ENCODE data around the gene ITGB2. TPM values are rescaled to one million over a fixed set of nuclear protein-coding genes. Genes with fewer than 3 reads are reported as not detected.

ITGB2 gene
- total and polyA plus RNA-seq, 5 donors: 11.9 to 46.5 (median 27.1) TPM

- intact Hi-C loops (cut with DNase I): no loop called here
- Histone ChIP-seq H3K9me3 (ENCODE audit: control insufficient read depth, low read length) (no peaks in the 10 kb centered on the region), H3K27ac (ENCODE audit: low read length) (no peak overlapping the region), H3K4me1 (ENCODE audit: control insufficient read depth, insufficient read depth, low read length) (no peaks in the 10 kb centered on the region), H3K27me3 (ENCODE audit: control insufficient read depth, insufficient read depth) (no peaks in the 10 kb centered on the region), H3K4me3 (ENCODE audit: low read length) (no peak overlapping the region)
- DNase-seq (peak in 2 of 3 donors; percentile 5 to 32), ATAC-seq (no peak)
- 81% methylated on average over 28 of the region's 28 CpGs for WGBS
Observed at GRCh38 chr21:44900559-44901251, 20.0 kb downstream of the ITGB2 start.

- ATAC-seq (no peak), DNase-seq (peak; percentile 8 to 53 (median 44))
- intact Hi-C loops (cut with DNase I): no loop called here
- WGBS: 81% methylated on average over 37 of the region's 37 CpGs
- no peaks in the 10 kb centered on the region for H3K9me3 ChIP-seq (ENCODE audit: control insufficient read depth, low read length)
- H3K27me3 ChIP-seq (ENCODE audit: control insufficient read depth, insufficient read depth): no peaks in the 10 kb centered on the region
- no peak overlapping the region for H3K27ac ChIP-seq (ENCODE audit: low read length)
- no peak overlapping the region for H3K4me3 ChIP-seq (ENCODE audit: low read length)
- no peaks in the 10 kb centered on the region for H3K4me1 ChIP-seq (ENCODE audit: control insufficient read depth, insufficient read depth, low read length)
Observed at GRCh38 chr21:44899768-44900558, 20.7 kb downstream of the ITGB2 start.

GRCh38 chr21:44898851-44899767, 21.6 kb downstream of the ITGB2 start:
- Histone ChIP-seq H3K4me1 (ENCODE audit: control insufficient read depth, insufficient read depth, low read length) (no peaks in the 10 kb centered on the region), H3K27me3 (ENCODE audit: control insufficient read depth, insufficient read depth) (no peaks in the 10 kb centered on the region), H3K9me3 (ENCODE audit: control insufficient read depth, low read length) (no peaks in the 10 kb centered on the region), H3K27ac (ENCODE audit: low read length) (no peak overlapping the region), H3K4me3 (ENCODE audit: low read length) (no peak overlapping the region)
- peak; percentile 7 to 51 (median 38) for DNase-seq
- 74% methylated on average over 49 of the region's 49 CpGs for WGBS
- no peak for ATAC-seq
- intact Hi-C loops (cut with DNase I): no loop called here

GRCh38 chr21:44898011-44898488, 22.6 kb downstream of the ITGB2 start:
- H3K27ac ChIP-seq (ENCODE audit: low read length): no peak overlapping the region
- intact Hi-C loops (cut with DNase I): no loop called here
- H3K9me3 ChIP-seq (ENCODE audit: control insufficient read depth, low read length): no peaks in the 10 kb centered on the region
- H3K27me3 ChIP-seq (ENCODE audit: control insufficient read depth, insufficient read depth): no peaks in the 10 kb centered on the region
- ATAC-seq (no peak), DNase-seq (peak in 2 of 3 donors; percentile 10 to 40)
- no peaks in the 10 kb centered on the region for H3K4me1 ChIP-seq (ENCODE audit: control insufficient read depth, insufficient read depth, low read length)
- no peak overlapping the region for H3K4me3 ChIP-seq (ENCODE audit: low read length)
- WGBS: 68% methylated on average over 13 of the region's 13 CpGs

- Histone ChIP-seq H3K27ac (ENCODE audit: low read length) (no peak overlapping the region), H3K4me3 (ENCODE audit: low read length) (no peak overlapping the region), H3K4me1 (ENCODE audit: control insufficient read depth, insufficient read depth, low read length) (no peaks in the 10 kb centered on the region), H3K27me3 (ENCODE audit: control insufficient read depth, insufficient read depth) (no peaks in the 10 kb centered on the region), H3K9me3 (ENCODE audit: control insufficient read depth, low read length) (no peaks in the 10 kb centered on the region)
- 76% methylated on average over 21 of the region's 21 CpGs for WGBS
- DNase-seq: peak; percentile 42 to 80 (median 69)
- intact Hi-C loops (cut with DNase I): no loop called here
- peak; percentile 58 to 65 for ATAC-seq
Observed at GRCh38 chr21:44897326-44898010, 23.2 kb downstream of the ITGB2 start.

- no peak for ATAC-seq
Observed at GRCh38 chr21:44896561-44897286, 24.0 kb downstream of the ITGB2 start.

GRCh38 chr21:44895859-44896258, 24.8 kb downstream of the ITGB2 start:
- Histone ChIP-seq H3K4me3 (ENCODE audit: low read length) (no peak overlapping the region), H3K27me3 (ENCODE audit: control insufficient read depth, insufficient read depth) (no peaks in the 10 kb centered on the region), H3K9me3 (ENCODE audit: control insufficient read depth, low read length) (no peaks in the 10 kb centered on the region), H3K4me1 (ENCODE audit: control insufficient read depth, insufficient read depth, low read length) (no peaks in the 10 kb centered on the region), H3K27ac (ENCODE audit: low read length) (no peak overlapping the region)
- ATAC-seq (no peak), DNase-seq (no peak)
- intact Hi-C loops (cut with DNase I): no loop called here
- WGBS: 88% methylated on average over 11 of the region's 11 CpGs

More at GRCh38 chr21:44896561-44897286, 24.0 kb downstream of the ITGB2 start:
- DNase-seq: peak; percentile 11 to 44 (median 32)
- Histone ChIP-seq H3K27ac (ENCODE audit: low read length) (no peak overlapping the region), H3K4me1 (ENCODE audit: control insufficient read depth, insufficient read depth, low read length) (no peaks in the 10 kb centered on the region), H3K4me3 (ENCODE audit: low read length) (no peak overlapping the region), H3K27me3 (ENCODE audit: control insufficient read depth, insufficient read depth) (no peaks in the 10 kb centered on the region), H3K9me3 (ENCODE audit: control insufficient read depth, low read length) (no peaks in the 10 kb centered on the region)
- 77% methylated on average over 25 of the region's 25 CpGs for WGBS
- intact Hi-C loops (cut with DNase I): no loop called here

GRCh38 chr21:44894687-44895302, 25.9 kb downstream of the ITGB2 start:
- DNase-seq: peak in 2 of 3 donors; percentile 5 to 8
- Histone ChIP-seq H3K4me1 (ENCODE audit: control insufficient read depth, insufficient read depth, low read length) (no peaks in the 10 kb centered on the region), H3K27me3 (ENCODE audit: control insufficient read depth, insufficient read depth) (no peaks in the 10 kb centered on the region), H3K27ac (ENCODE audit: low read length) (no peak overlapping the region), H3K9me3 (ENCODE audit: control insufficient read depth, low read length) (no peaks in the 10 kb centered on the region), H3K4me3 (ENCODE audit: low read length) (no peak overlapping the region)
- intact Hi-C loops (cut with DNase I): loop anchor here in 1 of 4 donors (5.0 kb wide), 1 partner anchor 38 kb away; no protein-coding TSS in a partner anchor
- ATAC-seq: no peak
- WGBS: 82% methylated on average over 19 of the region's 19 CpGs

- intact Hi-C loops (cut with DNase I): loop anchor here in 1 of 4 donors (5.0 kb wide), 1 partner anchor 38 kb away; no protein-coding TSS in a partner anchor
- DNase-seq (peak; percentile 4 to 31 (median 9)), ATAC-seq (no peak)
- Histone ChIP-seq H3K27me3 (ENCODE audit: control insufficient read depth, insufficient read depth) (no peaks in the 10 kb centered on the region), H3K4me1 (ENCODE audit: control insufficient read depth, insufficient read depth, low read length) (no peaks in the 10 kb centered on the region), H3K4me3 (ENCODE audit: low read length) (no peak overlapping the region), H3K9me3 (ENCODE audit: control insufficient read depth, low read length) (no peaks in the 10 kb centered on the region), H3K27ac (ENCODE audit: low read length) (no peak overlapping the region)
- WGBS: 87% methylated on average over 15 of the region's 15 CpGs
Observed at GRCh38 chr21:44893948-44894656, 26.6 kb downstream of the ITGB2 start.
